MM.1S (cell line): Measurements from ENCODE around the gene GPX7.

Experiments used
- CTCF ChIP-seq: fragments of 300-600 bp; sonication (generic); IDR thresholded peaks from 2 replicates; pipeline ENCODE4 v1.5.1; 2016; ENCODE audit warnings: antibody characterized with exemption, low read length, mixed read lengths
- EZH2 ChIP-seq: fragments of 300-600 bp; sonication (generic); optimal IDR thresholded peaks from 2 replicates; pipeline ENCODE3; 2017; ENCODE audit warnings: low read depth, mild to moderate bottlenecking, antibody characterized with exemption, low read length, mixed read lengths

GRCh38 chr1:52623812-52624211 lies 21.6 kb downstream of the GPX7 start:
- TF ChIP-seq CTCF (no peak), EZH2 (no peak)
